ENCODE measurements around the gene ATP13A2.

Gene ATP13A2

DNA sequence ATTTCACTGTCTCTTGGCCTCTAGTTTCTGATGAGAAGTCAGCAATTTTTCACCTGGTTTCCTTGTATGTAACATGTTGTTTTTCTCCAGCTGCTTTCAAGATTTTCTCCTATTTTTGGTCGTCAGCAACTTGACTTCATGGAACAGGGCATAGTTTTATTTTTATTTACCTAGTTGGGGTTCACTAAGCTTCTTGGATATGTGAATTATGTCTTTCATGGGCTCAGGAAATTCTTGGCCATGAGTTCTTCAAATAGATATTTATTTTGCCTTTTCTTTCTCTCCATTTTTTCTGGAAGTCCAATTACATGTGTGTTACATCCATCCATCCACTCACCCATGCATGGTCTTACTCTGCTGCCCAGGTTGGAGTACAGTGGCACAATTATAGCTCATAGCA, 28.4 kb upstream of the ATP13A2 start:
- Histone ChIP-seq H2AFZ (ENCODE audit: low read length) (no peak overlapping the region), H3K9me3 (replicated peaks in 1 of 2; ENCODE audit: control insufficient read depth in 2 of 2, insufficient read depth in 1 of 2, low read depth in 1 of 2, low read length in 2 of 2) (no peaks in the 10 kb centered on the region), H3K18ac (ENCODE audit: low read length) (no peak overlapping the region), H3K9ac (ENCODE audit: low read depth, low read length, poor library complexity) (no peak overlapping the region), H3K23ac (ENCODE audit: low read depth, low read length, poor library complexity) (no peak overlapping the region), H2BK15ac (ENCODE audit: low read length) (no peak overlapping the region), H3K4me2 (ENCODE audit: insufficient read depth, low read length, poor library complexity, severe bottlenecking) (no peak overlapping the region), H3K4me1 (ENCODE audit: control insufficient read depth in 2 of 2, insufficient read depth in 1 of 2, low read depth in 1 of 2, low read length in 2 of 2) (no peaks in the 10 kb centered on the region), H2BK120ac (ENCODE audit: low read depth, low read length) (no peak overlapping the region), H4K8ac (ENCODE audit: low read depth, low read length) (no peak overlapping the region), H3K4ac (ENCODE audit: low read length) (no peak overlapping the region), H3K79me1 (ENCODE audit: low read depth, low read length) (peaks cover under 1% of the 10 kb centered on the region), H3K14ac (ENCODE audit: low read length) (no peak overlapping the region), H3K27me3 (ENCODE audit: control insufficient read depth in 3 of 3, insufficient read depth in 3 of 3, low read depth in 1 of 3, low read length in 3 of 3) (no peaks in the 10 kb centered on the region), H2AK5ac (ENCODE audit: low read depth, low read length) (no peak overlapping the region), H3K36me3 (replicated peaks in 1 of 2; ENCODE audit: control insufficient read depth in 2 of 2, insufficient read depth in 2 of 2, low read length in 2 of 2) (peaks cover 10 to 74% of the 10 kb centered on the region in 2 donors), H2BK12ac (ENCODE audit: low read length) (no peak overlapping the region), H2BK5ac (ENCODE audit: low read length) (no peak overlapping the region), H3K4me3 (ENCODE audit: low read length in 2 of 2) (no peak overlapping the region), H4K91ac (ENCODE audit: low read depth, low read length, poor library complexity) (no peak overlapping the region), H3K27ac (replicated peaks; ENCODE audit: low read length) (no peak overlapping the region)
- no CpG with 5 or more reads among the region's 1 CpG for WGBS, 2 donors (ENCODE audit: extremely low coverage in 2 of 2, insufficient read length in 2 of 2, insufficient replicate concordance in 1 of 2)
- DNase-seq (ENCODE audit: low spot score), result no peak

GRCh38 chr1:17039522-17039921, 27.8 kb upstream of the ATP13A2 start:
- H3K4me1 ChIP-seq (ENCODE audit: control insufficient read depth in 2 of 2, insufficient read depth in 1 of 2, low read depth in 1 of 2, low read length in 2 of 2), result no peaks in the 10 kb centered on the region
- no peak overlapping the region for H2AK5ac ChIP-seq (ENCODE audit: low read depth, low read length)
- no peak overlapping the region for H3K14ac ChIP-seq (ENCODE audit: low read length)
- no peaks in the 10 kb centered on the region for H3K27me3 ChIP-seq (ENCODE audit: control insufficient read depth in 3 of 3, insufficient read depth in 3 of 3, low read depth in 1 of 3, low read length in 3 of 3)
- H3K36me3 ChIP-seq (replicated peaks in 1 of 2; ENCODE audit: control insufficient read depth in 2 of 2, insufficient read depth in 2 of 2, low read length in 2 of 2), result peaks cover 9 to 75% of the 10 kb centered on the region in 2 donors
- WGBS, 2 donors (ENCODE audit: extremely low coverage in 2 of 2, insufficient read length in 2 of 2, insufficient replicate concordance in 1 of 2), result no CpG with 5 or more reads among the region's 2 CpGs
- no peak overlapping the region for H3K27ac ChIP-seq (replicated peaks; ENCODE audit: low read length)
- no peak for DNase-seq (ENCODE audit: low spot score)
- H4K91ac ChIP-seq (ENCODE audit: low read depth, low read length, poor library complexity), result no peak overlapping the region
- H2BK15ac ChIP-seq (ENCODE audit: low read length), result no peak overlapping the region
- H2BK12ac ChIP-seq (ENCODE audit: low read length), result no peak overlapping the region
- H4K8ac ChIP-seq (ENCODE audit: low read depth, low read length), result no peak overlapping the region
- no peak overlapping the region for H2BK5ac ChIP-seq (ENCODE audit: low read length)
- H3K23ac ChIP-seq (ENCODE audit: low read depth, low read length, poor library complexity), result no peak overlapping the region
- H3K18ac ChIP-seq (ENCODE audit: low read length), result no peak overlapping the region
- H3K79me1 ChIP-seq (ENCODE audit: low read depth, low read length), result no peaks in the 10 kb centered on the region
- no peak overlapping the region for H2AFZ ChIP-seq (ENCODE audit: low read length)
- no peak overlapping the region for H3K4ac ChIP-seq (ENCODE audit: low read length)
- H3K4me2 ChIP-seq (ENCODE audit: insufficient read depth, low read length, poor library complexity, severe bottlenecking), result no peak overlapping the region
- no peak overlapping the region for H3K9ac ChIP-seq (ENCODE audit: low read depth, low read length, poor library complexity)
- H3K9me3 ChIP-seq (replicated peaks in 1 of 2; ENCODE audit: control insufficient read depth in 2 of 2, insufficient read depth in 1 of 2, low read depth in 1 of 2, low read length in 2 of 2), result no peaks in the 10 kb centered on the region
- no peak overlapping the region for H3K4me3 ChIP-seq (ENCODE audit: low read length in 2 of 2)
- H2BK120ac ChIP-seq (ENCODE audit: low read depth, low read length), result no peak overlapping the region

- no CpG with 5 or more reads among the region's 4 CpGs for WGBS, 2 donors (ENCODE audit: extremely low coverage in 2 of 2, insufficient read length in 2 of 2, insufficient replicate concordance in 1 of 2)
- H4K91ac ChIP-seq (ENCODE audit: low read depth, low read length, poor library complexity), result no peak overlapping the region
- no peaks in the 10 kb centered on the region for H3K27me3 ChIP-seq (ENCODE audit: control insufficient read depth in 3 of 3, insufficient read depth in 3 of 3, low read depth in 1 of 3, low read length in 3 of 3)
- no peak overlapping the region for H2AK5ac ChIP-seq (ENCODE audit: low read depth, low read length)
- H3K23ac ChIP-seq (ENCODE audit: low read depth, low read length, poor library complexity), result no peak overlapping the region
- no peak overlapping the region for H3K4me2 ChIP-seq (ENCODE audit: insufficient read depth, low read length, poor library complexity, severe bottlenecking)
- no peak overlapping the region for H2BK5ac ChIP-seq (ENCODE audit: low read length)
- H3K9me3 ChIP-seq (replicated peaks in 1 of 2; ENCODE audit: control insufficient read depth in 2 of 2, insufficient read depth in 1 of 2, low read depth in 1 of 2, low read length in 2 of 2), result no peaks in the 10 kb centered on the region
- no peak overlapping the region for H4K8ac ChIP-seq (ENCODE audit: low read depth, low read length)
- H3K14ac ChIP-seq (ENCODE audit: low read length), result no peak overlapping the region
- no peak overlapping the region for H3K4ac ChIP-seq (ENCODE audit: low read length)
- H2AFZ ChIP-seq (ENCODE audit: low read length), result no peak overlapping the region
- H3K27ac ChIP-seq (replicated peaks; ENCODE audit: low read length), result no peak overlapping the region
- peaks cover 15 to 57% of the 10 kb centered on the region in 2 donors for H3K36me3 ChIP-seq (replicated peaks in 1 of 2; ENCODE audit: control insufficient read depth in 2 of 2, insufficient read depth in 2 of 2, low read length in 2 of 2)
- no peaks in the 10 kb centered on the region for H3K4me1 ChIP-seq (ENCODE audit: control insufficient read depth in 2 of 2, insufficient read depth in 1 of 2, low read depth in 1 of 2, low read length in 2 of 2)
- DNase-seq (ENCODE audit: low spot score), result no peak
- H3K18ac ChIP-seq (ENCODE audit: low read length), result no peak overlapping the region
- no peak overlapping the region for H2BK12ac ChIP-seq (ENCODE audit: low read length)
- H3K79me1 ChIP-seq (ENCODE audit: low read depth, low read length), result no peaks in the 10 kb centered on the region
- H2BK120ac ChIP-seq (ENCODE audit: low read depth, low read length), result no peak overlapping the region
- H2BK15ac ChIP-seq (ENCODE audit: low read length), result no peak overlapping the region
- no peak overlapping the region for H3K4me3 ChIP-seq (ENCODE audit: low read length in 2 of 2)
- no peak overlapping the region for H3K9ac ChIP-seq (ENCODE audit: low read depth, low read length, poor library complexity)
Measured at GRCh38 chr1:17033481-17033880, 21.8 kb upstream of the ATP13A2 start.

DNA sequence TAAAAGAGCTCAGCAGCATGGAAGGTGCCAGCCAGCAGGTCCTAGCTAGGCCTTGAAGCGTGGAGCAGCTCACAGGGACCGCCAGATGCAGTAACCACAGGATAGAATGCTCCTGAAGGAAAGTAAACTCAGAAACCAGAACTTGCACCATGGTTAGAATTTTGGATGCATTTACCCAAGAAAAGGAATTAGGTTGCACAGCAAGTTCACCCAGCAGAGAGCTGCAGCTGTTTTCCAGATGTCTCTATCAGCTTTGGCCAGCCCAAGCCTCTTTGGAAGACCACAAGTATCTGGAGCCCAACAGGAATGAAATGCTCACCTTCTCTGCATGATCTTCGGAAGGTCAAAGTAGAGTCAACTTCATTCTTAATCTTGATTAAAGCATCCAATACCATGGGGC, 21.0 kb upstream of the ATP13A2 start:
- no peak overlapping the region for H2BK15ac ChIP-seq (ENCODE audit: low read length)
- no peak for DNase-seq (ENCODE audit: low spot score)
- H3K4me2 ChIP-seq (ENCODE audit: insufficient read depth, low read length, poor library complexity, severe bottlenecking), result no peak overlapping the region
- H3K23ac ChIP-seq (ENCODE audit: low read depth, low read length, poor library complexity), result no peak overlapping the region
- H3K9ac ChIP-seq (ENCODE audit: low read depth, low read length, poor library complexity), result no peak overlapping the region
- H3K27ac ChIP-seq (replicated peaks; ENCODE audit: low read length), result no peak overlapping the region
- H2AK5ac ChIP-seq (ENCODE audit: low read depth, low read length), result no peak overlapping the region
- H3K18ac ChIP-seq (ENCODE audit: low read length), result no peak overlapping the region
- H3K4ac ChIP-seq (ENCODE audit: low read length), result no peak overlapping the region
- no peak overlapping the region for H4K8ac ChIP-seq (ENCODE audit: low read depth, low read length)
- H3K4me1 ChIP-seq (ENCODE audit: control insufficient read depth in 2 of 2, insufficient read depth in 1 of 2, low read depth in 1 of 2, low read length in 2 of 2), result no peaks in the 10 kb centered on the region
- no peaks in the 10 kb centered on the region for H3K9me3 ChIP-seq (replicated peaks in 1 of 2; ENCODE audit: control insufficient read depth in 2 of 2, insufficient read depth in 1 of 2, low read depth in 1 of 2, low read length in 2 of 2)
- no peak overlapping the region for H4K91ac ChIP-seq (ENCODE audit: low read depth, low read length, poor library complexity)
- H3K36me3 ChIP-seq (replicated peaks in 1 of 2; ENCODE audit: control insufficient read depth in 2 of 2, insufficient read depth in 2 of 2, low read length in 2 of 2), result peaks cover 18 to 59% of the 10 kb centered on the region in 2 donors
- no peak overlapping the region for H2AFZ ChIP-seq (ENCODE audit: low read length)
- no peak overlapping the region for H3K4me3 ChIP-seq (ENCODE audit: low read length in 2 of 2)
- no peaks in the 10 kb centered on the region for H3K27me3 ChIP-seq (ENCODE audit: control insufficient read depth in 3 of 3, insufficient read depth in 3 of 3, low read depth in 1 of 3, low read length in 3 of 3)
- H3K14ac ChIP-seq (ENCODE audit: low read length), result no peak overlapping the region
- no peak overlapping the region for H2BK120ac ChIP-seq (ENCODE audit: low read depth, low read length)
- no peak overlapping the region for H2BK12ac ChIP-seq (ENCODE audit: low read length)
- H3K79me1 ChIP-seq (ENCODE audit: low read depth, low read length), result no peaks in the 10 kb centered on the region
- no peak overlapping the region for H2BK5ac ChIP-seq (ENCODE audit: low read length)
- WGBS, 2 donors (ENCODE audit: extremely low coverage in 2 of 2, insufficient read length in 2 of 2, insufficient replicate concordance in 1 of 2), result no CpG with 5 or more reads among the region's 3 CpGs
